Breast epithelium (tissue), 3 donors: ENCODE results near the gene PGGT1B.

Experiments
- POLR2A ChIP-seq: fragments of 450-650 bp; IDR thresholded peaks from one replicate; pipeline ENCODE4 v1.6.1; 2016; ENCODE audit warnings: antibody characterized with exemption, mild to moderate bottlenecking, moderate library complexity
- POLR2AphosphoS5 ChIP-seq, 3 donors: sonication (generic); formaldehyde crosslinking; IDR thresholded peaks; one replicate each; pipeline ENCODE4 v1.6.1; 2017; ENCODE audit warnings: antibody characterized with exemption in 3 of 3
- TF ChIP-seq, protein P1 (sequence below), 3 donors: fragments of 450-650 bp; IDR thresholded peaks; one replicate each; pipeline ENCODE4 v1.5.1; 2016 to 2017; ENCODE audit warnings: antibody characterized with exemption in 3 of 3, mild to moderate bottlenecking in 3 of 3, moderate library complexity in 3 of 3

DNA sequence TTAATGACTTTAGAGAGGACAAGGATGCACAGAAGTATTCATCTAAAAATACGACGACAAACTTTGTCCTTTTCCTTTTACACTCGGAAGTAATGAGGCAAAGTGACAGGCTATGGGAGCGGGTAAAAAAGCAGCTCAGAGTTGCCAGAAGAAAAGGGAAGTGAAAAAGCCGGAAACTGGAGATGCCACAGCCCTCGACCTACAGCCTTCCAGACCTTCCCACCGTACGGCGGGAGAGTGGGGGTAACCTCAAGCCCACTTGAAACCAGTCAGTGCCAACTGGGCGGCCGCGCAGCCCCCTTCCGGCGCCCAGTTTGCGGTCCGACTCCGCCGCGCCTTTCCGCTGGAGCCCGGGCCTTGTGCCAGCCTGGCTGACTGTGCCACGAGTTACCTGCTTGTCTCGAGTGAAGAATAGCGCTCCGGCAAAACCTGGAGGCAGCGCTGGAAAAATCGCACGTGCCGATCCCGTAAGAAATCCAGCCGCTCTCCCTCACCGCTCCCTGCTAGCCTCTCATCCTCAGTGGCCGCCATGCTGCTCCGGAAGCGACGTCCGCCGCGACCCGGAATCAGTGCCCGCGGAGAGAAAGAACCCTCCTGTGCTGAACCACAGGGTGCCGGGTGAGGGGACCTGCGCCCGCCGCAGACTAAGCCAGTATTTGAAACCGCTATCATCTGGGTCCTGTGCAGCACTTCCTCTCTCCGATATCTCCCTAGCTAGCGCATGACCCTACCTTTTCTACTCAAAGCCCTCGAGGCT, at the start of gene PGGT1B:
- TF ChIP-seq, protein P1, sequence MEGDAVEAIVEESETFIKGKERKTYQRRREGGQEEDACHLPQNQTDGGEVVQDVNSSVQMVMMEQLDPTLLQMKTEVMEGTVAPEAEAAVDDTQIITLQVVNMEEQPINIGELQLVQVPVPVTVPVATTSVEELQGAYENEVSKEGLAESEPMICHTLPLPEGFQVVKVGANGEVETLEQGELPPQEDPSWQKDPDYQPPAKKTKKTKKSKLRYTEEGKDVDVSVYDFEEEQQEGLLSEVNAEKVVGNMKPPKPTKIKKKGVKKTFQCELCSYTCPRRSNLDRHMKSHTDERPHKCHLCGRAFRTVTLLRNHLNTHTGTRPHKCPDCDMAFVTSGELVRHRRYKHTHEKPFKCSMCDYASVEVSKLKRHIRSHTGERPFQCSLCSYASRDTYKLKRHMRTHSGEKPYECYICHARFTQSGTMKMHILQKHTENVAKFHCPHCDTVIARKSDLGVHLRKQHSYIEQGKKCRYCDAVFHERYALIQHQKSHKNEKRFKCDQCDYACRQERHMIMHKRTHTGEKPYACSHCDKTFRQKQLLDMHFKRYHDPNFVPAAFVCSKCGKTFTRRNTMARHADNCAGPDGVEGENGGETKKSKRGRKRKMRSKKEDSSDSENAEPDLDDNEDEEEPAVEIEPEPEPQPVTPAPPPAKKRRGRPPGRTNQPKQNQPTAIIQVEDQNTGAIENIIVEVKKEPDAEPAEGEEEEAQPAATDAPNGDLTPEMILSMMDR (IDR thresholded peaks at IDR 0.05): no peak
- TF ChIP-seq POLR2AphosphoS5 (IDR thresholded peaks at IDR 0.05) (peak in 1 of 3 donors; percentile 63), POLR2A (no peak)
